ENCODE results near the gene ANKRD33B. TPM values are rescaled to one million over a fixed set of nuclear protein-coding genes. Genes with fewer than 3 reads are reported as not detected.
A peak's percentile ranks its signal among the peaks of the same experiment; 100 is the strongest.

The ANKRD33B gene
- total and polyA plus RNA-seq, 9 of the 15 experiments (the other 6 are each of a cell fraction or from before 2014, with no cell fraction given): 0.10 to 1.7 (median 0.40) TPM

GRCh38 chr5:10602031-10602806, 38.3 kb downstream of the ANKRD33B start (continued):
- no peak for TF ChIP-seq CEBPG (CRISPR knock-in tag; IDR thresholded peaks at IDR 0.05)
- no peak for TF ChIP-seq CEBPG (tag; conservative IDR thresholded peaks at IDR 0.05 in 1 of 2, IDR thresholded peaks at IDR 0.05 in 1 of 2)
- TF ChIP-seq SRF (CRISPR knock-in tag; IDR thresholded peaks at IDR 0.05): no peak; a peak in 1 of 4 replicates
- 0 out of 2 replicates have a peak, but pooled peaks have one; percentile 13 for TF ChIP-seq RB1 (IDR thresholded peaks at IDR 0.05; ENCODE audit: low read depth)
- TF ChIP-seq, protein P1, sequence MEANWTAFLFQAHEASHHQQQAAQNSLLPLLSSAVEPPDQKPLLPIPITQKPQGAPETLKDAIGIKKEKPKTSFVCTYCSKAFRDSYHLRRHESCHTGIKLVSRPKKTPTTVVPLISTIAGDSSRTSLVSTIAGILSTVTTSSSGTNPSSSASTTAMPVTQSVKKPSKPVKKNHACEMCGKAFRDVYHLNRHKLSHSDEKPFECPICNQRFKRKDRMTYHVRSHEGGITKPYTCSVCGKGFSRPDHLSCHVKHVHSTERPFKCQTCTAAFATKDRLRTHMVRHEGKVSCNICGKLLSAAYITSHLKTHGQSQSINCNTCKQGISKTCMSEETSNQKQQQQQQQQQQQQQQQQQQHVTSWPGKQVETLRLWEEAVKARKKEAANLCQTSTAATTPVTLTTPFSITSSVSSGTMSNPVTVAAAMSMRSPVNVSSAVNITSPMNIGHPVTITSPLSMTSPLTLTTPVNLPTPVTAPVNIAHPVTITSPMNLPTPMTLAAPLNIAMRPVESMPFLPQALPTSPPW (CRISPR knock-in tag; IDR thresholded peaks at IDR 0.05): no peak
- no peak for TF ChIP-seq BRCA1 (IDR thresholded peaks at IDR 0.05)
- TF ChIP-seq BRCA1 (CRISPR knock-in tag; IDR thresholded peaks at IDR 0.05): no peak
- peak; percentile 59 for TF ChIP-seq NEUROD1 (IDR thresholded peaks at IDR 0.05; ENCODE audit: borderline replicate concordance, low read depth, low read length, partially characterized antibody)
- no peak for TF ChIP-seq ZNF780A (CRISPR knock-in tag; IDR thresholded peaks at IDR 0.05)
- TF ChIP-seq ZEB2 (IDR thresholded peaks at IDR 0.05): peak; percentile 68; the same call in 1 of the 2 replicates
- peak; percentile 80 for TF ChIP-seq EP300 (IDR thresholded peaks at IDR 0.05; ENCODE audit: low read length)
- TF ChIP-seq ZNF263 (CRISPR knock-in tag; IDR thresholded peaks at IDR 0.05; ENCODE audit: borderline replicate concordance): no peak
- TF ChIP-seq RBM17 (IDR thresholded peaks at IDR 0.05; ENCODE audit: borderline replicate concordance, low read depth, low read length): no peak
- TF ChIP-seq THAP12 (CRISPR knock-in tag; IDR thresholded peaks at IDR 0.05): no peak
- TF ChIP-seq ZBED1 (IDR thresholded peaks at IDR 0.05): no peak
- TF ChIP-seq, protein P2, sequence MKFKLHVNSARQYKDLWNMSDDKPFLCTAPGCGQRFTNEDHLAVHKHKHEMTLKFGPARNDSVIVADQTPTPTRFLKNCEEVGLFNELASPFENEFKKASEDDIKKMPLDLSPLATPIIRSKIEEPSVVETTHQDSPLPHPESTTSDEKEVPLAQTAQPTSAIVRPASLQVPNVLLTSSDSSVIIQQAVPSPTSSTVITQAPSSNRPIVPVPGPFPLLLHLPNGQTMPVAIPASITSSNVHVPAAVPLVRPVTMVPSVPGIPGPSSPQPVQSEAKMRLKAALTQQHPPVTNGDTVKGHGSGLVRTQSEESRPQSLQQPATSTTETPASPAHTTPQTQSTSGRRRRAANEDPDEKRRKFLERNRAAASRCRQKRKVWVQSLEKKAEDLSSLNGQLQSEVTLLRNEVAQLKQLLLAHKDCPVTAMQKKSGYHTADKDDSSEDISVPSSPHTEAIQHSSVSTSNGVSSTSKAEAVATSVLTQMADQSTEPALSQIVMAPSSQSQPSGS (CRISPR knock-in tag; IDR thresholded peaks at IDR 0.05): no peak
- no peak for TF ChIP-seq PRPF4 (IDR thresholded peaks at IDR 0.05; ENCODE audit: insufficient read depth, low read depth, low read length, poor library complexity, severe bottlenecking)
- no peak for TF ChIP-seq NELFE (IDR thresholded peaks at IDR 0.05; ENCODE audit: insufficient read depth, insufficient read length)
- TF ChIP-seq SNIP1 (IDR thresholded peaks at IDR 0.05; ENCODE audit: low read depth): no peak
- TF ChIP-seq TCF7L2 (IDR thresholded peaks at IDR 0.05; ENCODE audit: low read depth, low read length): no peak

Measured in K562 (cell line).